Tibial artery (tissue), 4 donors: ENCODE measurements around the gene GPR176.

ENCODE experiments used
- DNase-seq, 2 donors: peaks; one replicate each; pipeline ENCODE4 v3.0.0-alpha.2; 2019
- H3K27ac ChIP-seq, 2 donors: fragments of 200-600 bp; sonication (generic) in 1 of 2; 1 replicate in 1 of 2; 2 replicates in 1 of 2; pipeline ENCODE4 v1.5.1; 2018 to 2019; ENCODE audit warnings: mild to moderate bottlenecking in 1 of 2
- H3K27me3 ChIP-seq, 2 donors: fragments of 200-600 bp; sonication (generic) in 1 of 2; one replicate each; pipeline versions ENCODE4 v1.5.1 to v1.6.0; 2016 to 2019
- H3K36me3 ChIP-seq, 3 donors: fragments of 200-600 bp; sonication (generic) in 2 of 3; one replicate each; pipeline ENCODE4 v1.5.1; 2016 to 2019; ENCODE audit warnings: mild to moderate bottlenecking in 2 of 3
- H3K4me1 ChIP-seq, 4 donors: fragments of 200-600 bp; sonication (generic) in 2 of 4; 1 replicate in 3 of 4; 2 replicates in 1 of 4; pipeline ENCODE4 v1.5.1; 2016 to 2019
- H3K4me3 ChIP-seq, 2 donors: fragments of 200-600 bp; sonication (generic) in 1 of 2; 1 replicate in 1 of 2; 2 replicates in 1 of 2; pipeline ENCODE4 v1.5.1; 2018 to 2019; ENCODE audit warnings: mild to moderate bottlenecking in 2 of 2
- H3K9me3 ChIP-seq, 3 donors: fragments of 200-600 bp; sonication (generic) in 1 of 3; one replicate each; pipeline ENCODE4 v1.5.1; 2016 to 2019
- intact Hi-C: fragments of 100-400 bp; cut with DNase I; formaldehyde crosslinking; loops from one replicate; pipeline ENCODE4 v1.15.0; 2023; ENCODE audit warnings: low total_unique reads
- TF ChIP-seq, protein P1 (sequence below), 2 experiments: fragments of 200-600 bp in 1 of 2; fragments of 450-650 bp in 1 of 2; IDR thresholded peaks; one replicate each; pipeline ENCODE4 v1.5.1; 2017 to 2019; ENCODE audit warnings: antibody characterized with exemption in 2 of 2, mild to moderate bottlenecking in 1 of 2, moderate library complexity in 1 of 2

GPR176 gene

DNA sequence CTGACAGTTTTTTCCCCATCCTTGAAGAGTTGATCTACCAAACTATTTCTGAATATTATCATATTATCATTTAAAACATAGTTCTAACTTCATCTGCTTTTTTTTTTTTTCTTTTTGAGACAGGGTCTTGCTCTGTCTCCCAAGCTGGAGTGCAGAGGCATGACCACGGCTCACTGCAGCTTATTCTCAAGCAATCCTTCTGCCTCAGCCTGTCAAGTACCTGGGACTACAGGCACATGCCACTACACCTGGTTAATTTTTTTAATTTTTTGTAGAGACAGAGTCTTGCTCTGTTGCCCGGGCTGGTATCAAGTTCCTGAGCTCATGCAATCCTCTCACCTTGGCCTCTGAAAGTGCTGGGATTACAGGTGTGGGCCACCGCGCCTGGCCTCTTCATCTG is 15.2 kb upstream of the GPR176 start:
- intact Hi-C loops, result no loop called here
- no peaks in the 10 kb centered on the region for H3K9me3 ChIP-seq
- H3K36me3 ChIP-seq, result peaks cover 0 to 6% (median 4%) of the 10 kb centered on the region in 3 donors
- H3K4me1 ChIP-seq, result peaks cover 0 to 53% (median 9%) of the 10 kb centered on the region in 4 donors
- H3K27me3 ChIP-seq, result no peaks in the 10 kb centered on the region
- TF ChIP-seq, protein P1, sequence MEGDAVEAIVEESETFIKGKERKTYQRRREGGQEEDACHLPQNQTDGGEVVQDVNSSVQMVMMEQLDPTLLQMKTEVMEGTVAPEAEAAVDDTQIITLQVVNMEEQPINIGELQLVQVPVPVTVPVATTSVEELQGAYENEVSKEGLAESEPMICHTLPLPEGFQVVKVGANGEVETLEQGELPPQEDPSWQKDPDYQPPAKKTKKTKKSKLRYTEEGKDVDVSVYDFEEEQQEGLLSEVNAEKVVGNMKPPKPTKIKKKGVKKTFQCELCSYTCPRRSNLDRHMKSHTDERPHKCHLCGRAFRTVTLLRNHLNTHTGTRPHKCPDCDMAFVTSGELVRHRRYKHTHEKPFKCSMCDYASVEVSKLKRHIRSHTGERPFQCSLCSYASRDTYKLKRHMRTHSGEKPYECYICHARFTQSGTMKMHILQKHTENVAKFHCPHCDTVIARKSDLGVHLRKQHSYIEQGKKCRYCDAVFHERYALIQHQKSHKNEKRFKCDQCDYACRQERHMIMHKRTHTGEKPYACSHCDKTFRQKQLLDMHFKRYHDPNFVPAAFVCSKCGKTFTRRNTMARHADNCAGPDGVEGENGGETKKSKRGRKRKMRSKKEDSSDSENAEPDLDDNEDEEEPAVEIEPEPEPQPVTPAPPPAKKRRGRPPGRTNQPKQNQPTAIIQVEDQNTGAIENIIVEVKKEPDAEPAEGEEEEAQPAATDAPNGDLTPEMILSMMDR (IDR thresholded peaks at IDR 0.05), result no peak
- no peak overlapping the region for H3K27ac ChIP-seq
- H3K4me3 ChIP-seq, result peak overlapping the region in 1 of 2 donors; percentile 69
- DNase-seq, result no peak

GRCh38 chr15:39934397-39935071 is 14.5 kb upstream of the GPR176 start:
- no peaks in the 10 kb centered on the region for H3K36me3 ChIP-seq
- H3K27me3 ChIP-seq, result no peaks in the 10 kb centered on the region
- TF ChIP-seq, protein P1 (IDR thresholded peaks at IDR 0.05), result no peak
- H3K4me1 ChIP-seq, result peaks cover 0 to 47% (median 9%) of the 10 kb centered on the region in 4 donors
- no peak for DNase-seq
- intact Hi-C loops, result loop anchor here (5.0 kb wide), 1 partner anchor 152 kb away; the partner anchor contains the start of gene FSIP1
- H3K9me3 ChIP-seq, result no peaks in the 10 kb centered on the region
- H3K27ac ChIP-seq, result peak overlapping the region; percentile 75 to 80
- H3K4me3 ChIP-seq, result peak overlapping the region; percentile 68 to 69

DNA sequence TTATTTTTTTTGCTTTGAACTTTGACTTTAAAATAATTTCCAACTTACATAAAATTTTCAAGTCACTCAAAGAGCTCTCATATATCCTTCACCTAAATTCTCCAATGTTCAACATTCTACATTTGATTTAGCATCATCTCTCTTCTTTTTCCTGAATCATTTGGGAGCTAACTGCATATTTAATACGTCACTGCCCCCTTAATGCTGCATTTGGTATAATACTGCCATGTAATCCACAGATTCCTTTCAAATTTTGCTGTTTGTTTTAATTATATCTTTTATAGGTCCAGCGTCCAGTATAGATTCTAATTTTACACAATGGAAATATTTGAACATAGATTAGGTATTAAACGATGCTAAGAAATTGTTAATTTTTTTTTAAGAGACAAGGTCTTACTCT is 11.5 kb upstream of the GPR176 start:
- no peak overlapping the region for H3K27ac ChIP-seq
- TF ChIP-seq, protein P1 (IDR thresholded peaks at IDR 0.05), result no peak
- H3K4me1 ChIP-seq, result peaks cover 0 to 20% (median 6%) of the 10 kb centered on the region in 4 donors
- DNase-seq, result no peak
- intact Hi-C loops, result loop anchor here (5.0 kb wide), 1 partner anchor 149 kb away; the partner anchor contains the start of gene FSIP1
- no peak overlapping the region for H3K4me3 ChIP-seq
- no peaks in the 10 kb centered on the region for H3K9me3 ChIP-seq
- H3K27me3 ChIP-seq, result no peaks in the 10 kb centered on the region
- no peaks in the 10 kb centered on the region for H3K36me3 ChIP-seq

- Histone ChIP-seq H3K9me3 (no peaks in the 10 kb centered on the region), H3K27ac (no peak overlapping the region)
- intact Hi-C loops, result no loop called here
Measured at GRCh38 chr15:39926526-39926925, 6.5 kb upstream of the GPR176 start.

DNA sequence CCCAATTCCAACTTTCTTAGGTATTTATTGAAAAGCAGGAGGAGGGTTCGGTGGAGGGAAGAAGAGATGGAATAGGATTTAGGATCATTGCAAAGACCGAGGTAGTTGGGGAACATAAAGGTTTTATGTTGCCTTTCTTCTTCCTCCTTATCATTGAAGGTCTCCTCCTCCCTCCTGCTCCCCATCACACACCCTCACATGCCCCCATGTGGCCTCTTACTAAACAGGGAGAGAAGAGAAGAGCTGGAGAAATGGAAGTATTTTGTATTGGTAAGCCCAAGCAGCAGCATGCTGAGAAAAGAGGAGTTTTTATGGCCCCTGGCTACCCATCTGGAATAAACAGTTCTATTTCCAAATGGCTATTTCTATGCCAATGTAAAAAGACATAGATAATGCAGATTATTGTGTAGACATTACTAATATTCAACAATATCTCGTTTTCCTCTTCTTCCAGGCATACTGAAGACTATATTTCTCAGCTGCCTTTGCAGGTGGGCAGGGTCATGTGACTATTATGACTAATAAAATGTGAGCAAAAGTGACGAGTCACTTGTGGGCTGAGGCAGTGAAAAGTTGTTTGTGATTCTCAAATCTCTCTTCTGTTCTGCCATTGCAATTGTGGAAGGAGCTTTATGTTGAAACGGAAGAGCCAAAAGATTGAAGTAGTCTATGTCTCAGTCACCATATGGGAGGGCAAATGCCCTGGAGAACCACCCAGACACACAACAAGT is 5.2 kb upstream of the GPR176 start:
- H3K9me3 ChIP-seq, result no peaks in the 10 kb centered on the region

More at GRCh38 chr15:39926526-39926925, 6.5 kb upstream of the GPR176 start:
- no peak overlapping the region for H3K4me3 ChIP-seq
- no peaks in the 10 kb centered on the region for H3K27me3 ChIP-seq
- DNase-seq, result no peak
- no peaks in the 10 kb centered on the region for H3K36me3 ChIP-seq
- TF ChIP-seq, protein P1 (IDR thresholded peaks at IDR 0.05), result no peak
- H3K4me1 ChIP-seq, result no peaks in the 10 kb centered on the region

More for the DNA sequence above, 5.2 kb upstream of the GPR176 start:
- peaks cover 0 to 4% (median 0%) of the 10 kb centered on the region in 4 donors for H3K4me1 ChIP-seq
- no peaks in the 10 kb centered on the region for H3K36me3 ChIP-seq
- H3K27ac ChIP-seq, result no peak overlapping the region
- TF ChIP-seq, protein P1 (IDR thresholded peaks at IDR 0.05), result no peak
- no peaks in the 10 kb centered on the region for H3K27me3 ChIP-seq
- no peak overlapping the region for H3K4me3 ChIP-seq
- intact Hi-C loops, result no loop called here
- DNase-seq, result no peak
